ENCODE data around the gene PTBP2. TPM values are rescaled to one million over a fixed set of nuclear protein-coding genes. Genes with fewer than 3 reads are reported as not detected.

Gene PTBP2
- total RNA-seq, 4 donors from 2014 or later, result 24.7 to 630 (median 44.3) TPM

DNA sequence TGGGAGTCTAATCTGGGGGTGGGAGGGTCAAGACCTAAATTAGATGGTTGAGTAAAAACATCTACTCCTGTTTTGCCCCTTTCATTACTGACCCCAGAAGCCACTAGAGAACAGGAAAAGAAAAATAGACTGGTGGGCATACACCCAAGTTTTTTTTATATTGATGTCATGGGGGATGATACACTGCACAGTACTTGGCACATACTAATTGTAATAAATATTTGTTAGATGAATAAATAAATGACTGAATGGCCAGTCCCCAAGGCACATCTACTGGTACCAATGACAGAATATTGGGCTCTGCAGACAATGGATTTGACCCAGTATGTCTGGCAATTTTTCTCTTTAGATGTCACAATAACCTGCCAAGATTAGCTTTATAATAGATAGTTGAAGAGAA, 36.8 kb upstream of the PTBP2 start:
- intact Hi-C loops (cut with DNase I; ENCODE audit: low total_unique reads), result no loop called here
- peak overlapping the region in 1 of 4 donors; percentile 18 for H3K27ac ChIP-seq

GRCh38 chr1:96688767-96689166, 32.8 kb upstream of the PTBP2 start:
- intact Hi-C loops (cut with DNase I; ENCODE audit: low total_unique reads) (no loop called here), in situ Hi-C loops (cut with MboI; ENCODE audit: low pct_ligation_motif_present in 1 of 4, low pct_unique_long_range_greater_than_20kb in 1 of 4, low sequenced_read_pairs in 3 of 4) (no loop called here)
- Histone ChIP-seq H3K4me1 (no peaks in the 10 kb centered on the region), H3K27ac (no peak overlapping the region), H3K27me3 (no peaks in the 10 kb centered on the region), H3K4me3 (no peak overlapping the region), H3K36me3 (no peaks in the 10 kb centered on the region), H3K9me3 (no peaks in the 10 kb centered on the region)
- TF ChIP-seq POLR2A (IDR thresholded peaks at IDR 0.05) (no peak), POLR2AphosphoS5 (IDR thresholded peaks at IDR 0.05) (no peak), EP300 (IDR thresholded peaks at IDR 0.05; ENCODE audit: low read depth) (no peak), CTCF (IDR thresholded peaks at IDR 0.05) (no peak)
- no peak for DNase-seq
- WGBS, 2 donors (ENCODE audit: low coverage in 1 of 2), result 50 to 63% methylated on average over 1 of the region's 1 CpG

More for the DNA sequence above, 36.8 kb upstream of the PTBP2 start:
- no peak for TF ChIP-seq CTCF (IDR thresholded peaks at IDR 0.05)
- no peak for TF ChIP-seq POLR2A (IDR thresholded peaks at IDR 0.05)
- no peak for TF ChIP-seq EP300 (IDR thresholded peaks at IDR 0.05; ENCODE audit: low read depth)
- no peak for TF ChIP-seq POLR2AphosphoS5 (IDR thresholded peaks at IDR 0.05)
- in situ Hi-C loops (cut with MboI; ENCODE audit: low pct_ligation_motif_present in 1 of 4, low pct_unique_long_range_greater_than_20kb in 1 of 4, low sequenced_read_pairs in 3 of 4), result no loop called here
- no peaks in the 10 kb centered on the region for H3K9me3 ChIP-seq
- no peaks in the 10 kb centered on the region for H3K4me1 ChIP-seq
- no peaks in the 10 kb centered on the region for H3K27me3 ChIP-seq
- no peak for DNase-seq
- H3K36me3 ChIP-seq, result no peaks in the 10 kb centered on the region
- H3K4me3 ChIP-seq, result no peak overlapping the region

GRCh38 chr1:96695954-96696353, 25.6 kb upstream of the PTBP2 start:
- no peak for DNase-seq
- 89 to 92% methylated on average over 3 of the region's 3 CpGs for WGBS, 2 donors (ENCODE audit: low coverage in 1 of 2)
- H3K4me3 ChIP-seq, result no peak overlapping the region
- H3K36me3 ChIP-seq, result no peaks in the 10 kb centered on the region
- H3K9me3 ChIP-seq, result no peaks in the 10 kb centered on the region
- no peaks in the 10 kb centered on the region for H3K4me1 ChIP-seq
- intact Hi-C loops (cut with DNase I; ENCODE audit: low total_unique reads) (no loop called here), in situ Hi-C loops (cut with MboI; ENCODE audit: low pct_ligation_motif_present in 1 of 4, low pct_unique_long_range_greater_than_20kb in 1 of 4, low sequenced_read_pairs in 3 of 4) (no loop called here)
- H3K27me3 ChIP-seq, result no peaks in the 10 kb centered on the region
- TF ChIP-seq EP300 (IDR thresholded peaks at IDR 0.05; ENCODE audit: low read depth) (no peak), POLR2A (IDR thresholded peaks at IDR 0.05) (no peak)
- no peak overlapping the region for H3K27ac ChIP-seq

DNA sequence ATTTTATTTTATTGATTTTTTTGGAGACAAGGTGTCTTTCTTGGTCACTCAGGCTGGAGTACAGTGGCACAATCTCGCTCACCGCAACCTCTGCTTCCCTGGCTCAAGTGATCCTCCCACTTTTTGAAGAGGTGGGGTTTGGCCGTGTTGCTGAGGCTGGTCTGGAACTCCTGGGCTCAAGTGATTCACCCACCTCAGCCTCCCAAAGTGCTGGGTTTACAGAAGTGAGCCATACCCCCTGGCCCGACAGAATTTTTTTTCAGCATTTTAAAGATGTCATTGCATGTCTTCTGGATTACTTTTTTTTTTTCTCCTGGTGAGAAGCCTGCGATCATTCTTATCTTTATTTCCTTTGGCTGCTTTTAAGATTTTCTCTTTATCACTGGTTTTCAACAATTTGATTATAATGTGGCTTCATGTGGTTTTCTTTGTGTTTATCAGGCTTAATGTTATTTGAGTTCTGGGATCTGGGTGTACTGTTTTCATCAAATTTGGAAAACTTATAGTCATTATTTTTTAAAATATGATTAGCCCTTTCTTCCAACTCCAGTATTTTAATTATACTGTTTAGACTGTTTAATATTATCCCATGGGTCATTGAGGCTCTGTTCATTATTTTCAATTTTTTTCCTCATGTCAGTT, 23.1 kb upstream of the PTBP2 start:
- TF ChIP-seq EP300 (IDR thresholded peaks at IDR 0.05; ENCODE audit: low read depth) (no peak), POLR2AphosphoS5 (IDR thresholded peaks at IDR 0.05) (no peak), CTCF (IDR thresholded peaks at IDR 0.05) (no peak), POLR2A (IDR thresholded peaks at IDR 0.05) (no peak)
- H3K27me3 ChIP-seq, result no peaks in the 10 kb centered on the region
- no peaks in the 10 kb centered on the region for H3K36me3 ChIP-seq
- no peaks in the 10 kb centered on the region for H3K4me1 ChIP-seq
- no peak for DNase-seq
- WGBS, 2 donors (ENCODE audit: low coverage in 1 of 2), result 56 to 88% methylated on average over 3 to 5 of the region's 5 CpGs
- in situ Hi-C loops (cut with MboI; ENCODE audit: low pct_ligation_motif_present in 1 of 4, low pct_unique_long_range_greater_than_20kb in 1 of 4, low sequenced_read_pairs in 3 of 4), result no loop called here
- no peaks in the 10 kb centered on the region for H3K9me3 ChIP-seq
- H3K4me3 ChIP-seq, result no peak overlapping the region
- intact Hi-C loops (cut with DNase I; ENCODE audit: low total_unique reads), result no loop called here
- H3K27ac ChIP-seq, result no peak overlapping the region

DNA sequence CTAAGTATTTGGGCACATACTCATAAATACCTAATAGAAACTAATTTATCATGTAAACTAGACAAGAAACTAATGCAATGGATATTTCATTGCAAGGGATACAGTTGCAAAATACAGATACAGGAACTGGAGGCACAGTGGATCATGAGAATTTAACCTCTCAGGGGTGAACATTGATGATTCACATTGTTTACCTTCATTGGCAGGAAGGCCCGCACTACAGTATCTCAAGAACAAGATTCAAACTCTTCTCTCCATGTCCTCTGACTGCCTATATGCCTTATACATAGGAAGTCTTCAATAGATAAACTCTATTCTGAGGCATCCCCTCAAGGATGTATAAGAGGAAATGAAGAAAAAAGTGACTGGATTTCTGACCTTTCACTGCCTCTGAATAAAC, 18.4 kb upstream of the PTBP2 start:
- H3K36me3 ChIP-seq, result no peaks in the 10 kb centered on the region
- 80 to 82% methylated on average over 1 of the region's 1 CpG for WGBS, 2 donors (ENCODE audit: low coverage in 1 of 2)
- H3K4me1 ChIP-seq, result no peaks in the 10 kb centered on the region
- DNase-seq, result no peak
- no peak overlapping the region for H3K4me3 ChIP-seq
- H3K27ac ChIP-seq, result no peak overlapping the region
- no peaks in the 10 kb centered on the region for H3K9me3 ChIP-seq
- intact Hi-C loops (cut with DNase I; ENCODE audit: low total_unique reads), result no loop called here
- TF ChIP-seq POLR2AphosphoS5 (IDR thresholded peaks at IDR 0.05) (no peak), CTCF (IDR thresholded peaks at IDR 0.05) (no peak), EP300 (IDR thresholded peaks at IDR 0.05; ENCODE audit: low read depth) (no peak), POLR2A (IDR thresholded peaks at IDR 0.05) (no peak)
- H3K27me3 ChIP-seq, result no peaks in the 10 kb centered on the region
- in situ Hi-C loops (cut with MboI; ENCODE audit: low pct_ligation_motif_present in 1 of 4, low pct_unique_long_range_greater_than_20kb in 1 of 4, low sequenced_read_pairs in 3 of 4), result no loop called here

Data from transverse colon (tissue), 4 donors.